NCI-H1436 treated with DMSO at 0.1 percent for 48 hours (cell line): ENCODE data around the gene VPS35.

Experiments
- DNase-seq: peaks from one replicate; lab custom pipeline; 2025; lab: John Stamatoyannopoulos, UW

Gene VPS35

DNA sequence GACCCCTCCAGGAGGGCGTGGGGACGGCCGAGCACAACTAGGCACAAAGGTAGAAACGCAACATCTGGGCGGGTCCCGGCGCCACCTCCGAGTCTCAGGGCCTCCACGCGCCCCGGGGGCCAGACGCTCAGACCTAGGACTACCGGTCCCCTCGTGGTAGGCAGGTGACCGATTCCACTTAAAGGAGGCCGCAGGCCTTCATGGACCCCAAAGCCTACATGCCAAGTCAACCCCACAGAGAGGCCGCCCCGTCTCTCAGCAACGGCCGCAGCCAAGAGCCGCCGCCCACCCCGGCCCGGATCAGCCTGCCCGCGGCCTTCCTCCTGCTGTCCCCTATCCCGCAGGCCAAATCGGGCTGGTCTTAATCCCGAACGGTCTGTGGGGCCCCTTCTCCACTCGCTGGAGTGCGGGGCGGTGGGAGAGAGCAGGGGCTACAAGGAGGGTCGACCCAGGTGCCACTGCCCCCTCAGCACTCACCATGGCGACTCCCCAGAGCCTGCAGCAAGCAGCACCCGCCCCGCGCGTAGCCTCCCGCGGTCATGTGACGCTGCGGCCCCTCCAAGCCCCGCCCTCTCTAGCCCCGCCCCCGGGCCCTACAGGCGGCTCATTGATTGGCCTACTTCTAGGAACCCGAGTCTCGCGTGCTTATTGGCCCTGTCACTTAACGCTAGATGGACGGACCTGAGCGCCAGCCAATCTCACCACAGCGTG, at the start of gene VPS35:
Gene VPS35, minus strand, starts transcription at position 525 of the 711 bp plus-strand sequence. Its CDS starts 45 bp downstream, at position 480.
- DNase-seq, result peak; percentile 94

DNA sequence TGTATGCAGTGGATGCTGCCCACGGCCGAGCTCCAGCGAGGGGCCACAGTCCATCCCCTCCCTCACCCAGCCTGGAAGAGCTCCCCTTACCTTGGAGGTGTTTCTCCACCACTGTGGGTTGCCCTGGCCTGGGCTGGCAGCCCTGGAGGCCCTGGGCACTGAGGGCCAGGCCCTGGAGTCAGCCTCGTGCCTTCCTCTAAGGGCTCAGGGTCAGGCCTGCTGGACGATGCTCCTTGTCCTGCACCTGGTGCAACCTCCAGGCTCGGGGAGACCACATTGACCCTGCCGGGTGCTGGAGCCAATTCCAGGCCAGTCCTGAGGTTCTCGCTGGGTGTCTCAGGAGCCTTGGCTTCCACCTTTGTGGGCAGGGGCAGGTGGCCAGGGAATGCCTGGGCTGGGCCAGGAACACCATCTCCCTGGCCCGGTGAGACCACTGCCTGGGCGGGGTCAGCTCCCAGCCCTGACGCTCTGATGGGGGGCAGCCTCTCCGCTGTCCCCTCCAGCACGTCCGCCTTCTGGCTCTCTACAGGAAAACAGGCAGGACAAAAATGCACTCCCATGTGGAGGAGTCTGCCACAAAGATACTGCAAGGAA, 48.7 kb upstream of the VPS35 start:
- DNase-seq, result no peak

DNA sequence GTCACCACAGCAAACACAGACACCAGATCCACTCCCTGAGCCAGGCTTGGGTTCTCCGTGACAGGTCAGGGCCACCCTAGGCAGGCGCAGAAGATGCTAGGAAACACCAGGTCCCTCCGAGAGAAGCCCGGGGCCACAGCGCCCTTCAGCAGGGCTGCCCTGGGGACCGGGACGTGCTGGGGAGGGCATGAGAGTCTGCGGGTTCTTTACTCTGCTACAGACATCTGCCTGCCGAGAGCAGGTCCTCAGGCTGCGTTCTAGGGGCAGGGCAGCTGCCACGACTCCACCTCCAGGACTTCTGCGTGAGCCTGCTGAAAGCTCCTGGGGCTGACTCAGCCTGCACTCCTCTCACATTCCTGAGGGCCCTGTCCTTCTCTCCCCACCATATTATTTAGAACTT, 47.7 kb upstream of the VPS35 start:
- DNase-seq, result no peak

DNA sequence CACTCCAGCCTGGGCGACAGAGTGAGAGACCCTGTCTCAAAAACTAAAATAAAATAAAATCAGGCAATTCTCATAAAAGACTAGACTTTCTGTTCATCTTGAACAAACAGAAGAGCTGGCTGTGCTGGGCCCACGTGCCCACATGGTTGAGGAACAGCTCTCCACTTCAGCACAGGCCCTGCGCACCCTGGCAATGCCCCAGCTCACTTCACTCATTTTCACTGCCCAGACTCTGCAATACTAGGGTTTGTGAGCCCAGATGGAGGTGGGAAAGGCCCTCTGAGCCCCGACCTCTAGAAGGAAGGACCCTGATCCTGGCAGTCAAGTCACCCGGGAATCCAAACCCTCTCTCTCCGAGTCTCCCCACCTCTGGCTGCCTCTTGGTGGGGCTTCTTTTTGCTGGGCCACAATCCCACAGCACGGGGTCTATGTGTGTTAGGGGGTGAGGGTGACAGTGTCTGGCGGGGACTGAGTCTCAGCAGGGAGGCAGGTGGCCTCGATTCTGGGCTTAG, 44.4 kb upstream of the VPS35 start:
- no peak for DNase-seq

DNA sequence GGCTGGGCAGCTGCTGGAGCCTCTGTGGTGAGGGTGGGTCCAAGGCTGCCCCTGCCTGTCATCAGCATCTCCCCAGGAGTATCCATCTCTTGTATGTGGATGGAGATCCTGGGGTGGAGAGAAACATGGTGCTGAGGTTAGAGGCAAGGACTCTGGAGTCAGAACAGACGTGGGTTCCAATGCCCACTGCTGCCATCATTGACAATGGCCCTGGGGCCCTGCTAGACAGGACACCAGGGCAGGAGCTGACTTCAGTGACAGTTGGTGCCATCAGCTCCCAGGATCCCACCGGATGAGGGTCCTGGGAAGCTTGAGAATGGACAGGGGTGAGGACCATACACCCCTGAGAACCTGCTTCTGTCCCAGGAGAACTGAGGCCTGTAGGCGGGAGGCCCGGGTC, 43.6 kb upstream of the VPS35 start:
- no peak for DNase-seq

DNA sequence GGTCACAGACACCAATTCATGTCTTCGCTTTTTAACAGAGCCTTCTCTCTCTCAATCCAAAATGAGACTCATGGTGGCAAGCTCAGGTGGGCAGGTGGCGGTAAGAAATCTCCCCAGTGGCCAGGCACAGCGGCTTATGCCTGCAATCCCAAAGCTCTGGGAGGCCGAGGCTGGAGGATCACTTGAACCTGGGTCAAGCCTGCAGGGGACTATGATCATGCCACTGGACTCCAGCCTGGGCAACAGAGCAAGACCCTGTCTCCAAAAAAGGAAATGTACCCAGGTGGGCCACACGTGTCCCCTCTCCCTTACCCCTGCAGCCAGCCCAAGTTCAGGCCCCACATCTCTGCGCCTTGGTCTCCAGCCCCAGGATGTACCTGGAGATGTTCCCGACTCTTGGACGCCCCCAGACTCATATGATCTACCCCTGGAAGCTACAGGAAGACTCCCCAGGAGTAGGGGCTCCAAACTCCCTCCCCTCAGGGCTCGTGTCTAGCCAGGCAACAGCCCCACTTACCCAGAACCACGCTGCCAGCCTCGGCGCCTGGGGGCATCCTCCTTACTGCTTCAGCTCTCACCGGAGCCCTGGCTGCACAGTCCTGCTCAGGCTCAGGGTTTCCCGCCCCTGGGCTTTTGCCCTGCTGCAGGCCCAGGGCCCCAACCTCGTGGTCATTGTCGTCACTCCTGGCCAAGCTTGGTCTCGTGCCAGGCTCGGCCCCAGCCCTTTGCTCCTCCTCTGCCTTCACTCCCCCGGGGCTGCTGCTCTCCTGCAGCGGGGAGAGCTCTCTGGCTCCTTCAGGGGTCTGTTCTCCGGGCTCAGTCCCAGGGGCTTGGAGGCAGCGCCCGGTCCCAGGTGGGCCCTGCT, 42.9 kb upstream of the VPS35 start:
- no peak for DNase-seq

DNA sequence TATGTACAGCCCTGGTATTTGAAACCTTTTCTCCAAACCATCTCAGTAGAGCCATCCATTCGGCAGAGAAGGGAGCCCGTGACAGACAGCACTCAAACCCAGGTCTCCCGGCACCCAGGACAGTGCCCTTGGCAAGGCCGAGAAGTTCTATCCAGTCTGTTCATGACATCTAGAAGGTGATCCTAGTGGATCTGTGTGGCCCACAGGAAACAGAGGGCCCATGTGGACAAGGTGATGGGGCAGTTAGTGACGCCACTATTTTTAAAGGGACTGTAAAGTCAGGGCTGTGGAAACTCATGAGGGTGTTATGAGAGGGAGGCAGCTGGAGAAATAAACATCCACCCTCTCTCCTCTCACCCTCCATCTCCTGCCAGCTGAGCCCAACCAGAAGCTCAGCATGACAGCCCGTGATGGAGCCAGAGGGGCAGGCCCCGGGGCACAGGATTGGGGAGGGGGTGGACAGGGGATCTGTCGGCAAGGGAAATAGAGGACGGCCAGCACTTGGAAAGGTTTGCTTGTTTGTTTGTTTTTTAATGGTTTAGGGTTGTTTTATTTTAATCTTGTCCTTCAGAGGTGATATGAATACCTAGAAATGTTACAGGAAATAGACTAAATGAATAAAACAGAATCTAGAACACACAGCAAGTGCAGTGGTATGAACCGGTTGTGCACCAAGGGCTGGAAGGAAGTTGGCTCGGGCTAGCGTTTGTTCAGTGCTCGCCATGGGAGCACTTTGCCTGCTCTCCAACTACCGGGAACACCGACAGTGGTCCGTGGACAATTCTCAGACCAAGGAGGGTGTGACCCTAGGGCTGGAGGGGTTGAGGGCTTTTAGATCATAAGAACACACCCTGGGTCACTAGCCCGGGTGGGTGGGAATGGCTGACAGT, 42.1 kb upstream of the VPS35 start:
- DNase-seq, result no peak

DNA sequence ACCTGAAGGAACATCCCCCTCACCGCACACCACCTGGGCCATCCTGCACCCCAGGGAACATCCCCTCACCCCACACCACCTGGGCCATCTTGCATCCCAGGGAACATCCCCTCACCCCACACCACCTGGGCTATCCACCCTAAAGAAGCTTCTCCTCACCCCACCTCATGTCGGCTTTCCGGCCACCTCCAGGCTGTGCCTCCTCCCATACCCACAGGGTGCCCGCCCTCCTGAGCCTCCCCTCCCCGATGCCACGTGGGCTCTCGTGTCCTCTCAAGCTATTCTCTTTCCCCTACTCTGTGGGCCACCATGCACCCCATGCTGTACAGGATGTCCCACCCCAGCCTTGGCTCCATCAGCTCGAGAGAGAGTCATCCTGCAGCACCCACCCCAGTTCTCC, 41.1 kb upstream of the VPS35 start:
- no peak for DNase-seq

DNA sequence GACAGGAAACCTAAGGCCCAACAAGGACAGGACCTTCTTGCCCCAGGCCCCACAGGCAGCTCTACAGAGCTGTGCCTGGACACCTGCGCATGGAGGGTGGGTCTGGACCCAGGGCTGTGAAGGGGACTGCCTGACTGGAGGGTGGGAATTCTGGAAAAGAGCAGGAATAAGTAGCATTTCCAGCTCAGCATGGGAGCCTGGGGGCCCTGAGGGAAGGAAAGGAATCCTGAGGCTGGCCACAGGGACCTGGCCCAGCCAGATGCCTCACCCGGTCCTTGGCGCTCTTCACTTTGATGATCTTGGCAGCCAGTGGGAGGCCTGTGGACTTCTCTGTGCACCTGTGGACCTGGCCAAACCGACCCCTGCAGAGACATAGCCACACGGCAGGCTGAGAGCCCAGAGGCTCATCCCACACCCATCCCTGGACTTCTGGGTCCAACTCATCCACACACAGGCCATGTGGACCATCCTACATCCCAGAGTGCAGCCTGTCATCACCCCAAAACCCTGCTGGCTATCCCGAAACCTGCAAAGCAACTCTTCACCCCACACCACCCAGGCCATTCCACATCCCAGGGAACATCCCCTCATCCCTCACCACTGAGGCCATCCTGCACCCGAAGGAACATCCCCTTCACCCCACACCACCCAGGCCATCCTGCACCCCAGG, 40.5 kb upstream of the VPS35 start:
- no peak for DNase-seq

DNA sequence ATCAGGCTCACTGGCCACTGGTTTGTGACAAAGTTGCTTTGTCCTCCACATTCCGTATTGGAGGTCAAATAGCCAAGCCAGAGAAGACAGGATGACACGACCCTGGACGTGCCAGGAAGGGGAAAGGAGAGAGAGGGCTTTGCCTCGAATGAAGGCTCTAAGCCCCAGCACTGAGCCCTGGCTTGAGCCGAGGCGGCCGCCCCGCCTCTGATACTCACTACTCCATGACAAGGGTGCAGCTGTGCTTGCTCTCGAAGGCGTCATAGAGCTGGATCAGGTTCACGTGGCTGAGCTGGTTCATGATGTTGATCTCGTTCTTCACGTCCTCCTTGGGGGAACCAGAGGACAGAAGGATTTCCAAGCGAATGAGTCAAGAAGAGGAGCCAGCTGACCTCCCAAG, 39.8 kb upstream of the VPS35 start:
- no peak for DNase-seq

DNA sequence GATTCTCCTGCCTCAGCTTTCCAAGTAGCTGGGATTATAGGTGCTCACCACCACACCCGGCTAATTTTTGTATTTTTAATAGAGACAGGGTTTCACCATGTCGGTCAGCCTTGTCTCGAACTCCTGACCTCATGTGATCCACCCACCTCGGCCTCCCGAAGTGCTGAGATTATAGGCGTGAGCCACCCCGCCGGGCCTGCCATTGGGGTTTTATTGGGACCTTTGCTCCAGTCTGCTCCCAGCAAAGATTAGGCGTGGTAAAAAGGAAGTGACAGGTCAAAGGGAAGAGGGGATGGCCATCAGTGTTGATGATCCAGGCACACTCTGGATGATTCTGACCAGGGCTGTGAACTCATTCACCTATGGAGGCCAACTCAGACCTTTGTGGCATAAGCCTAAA, 38.7 kb upstream of the VPS35 start:
- DNase-seq, result no peak

DNA sequence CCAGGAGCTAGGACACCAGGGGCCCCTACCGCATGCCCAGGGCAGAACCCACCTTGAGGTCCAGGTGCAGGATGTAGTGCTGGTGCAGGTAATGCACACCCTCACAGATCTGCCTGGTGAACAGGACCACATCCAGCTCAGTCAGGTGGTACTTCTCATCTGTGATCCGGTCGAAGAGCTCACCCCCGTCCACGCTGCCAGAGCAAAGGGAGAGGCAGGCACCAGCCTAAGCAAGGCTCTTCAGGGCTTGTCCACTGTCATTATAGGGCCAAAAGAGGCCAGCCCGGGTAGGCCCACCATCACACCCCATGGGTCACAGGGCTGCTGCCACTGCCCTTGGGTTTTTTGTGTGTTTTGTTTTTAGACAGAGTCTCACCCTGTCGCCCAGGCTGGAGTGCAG, 38.2 kb upstream of the VPS35 start:
- DNase-seq, result no peak

DNA sequence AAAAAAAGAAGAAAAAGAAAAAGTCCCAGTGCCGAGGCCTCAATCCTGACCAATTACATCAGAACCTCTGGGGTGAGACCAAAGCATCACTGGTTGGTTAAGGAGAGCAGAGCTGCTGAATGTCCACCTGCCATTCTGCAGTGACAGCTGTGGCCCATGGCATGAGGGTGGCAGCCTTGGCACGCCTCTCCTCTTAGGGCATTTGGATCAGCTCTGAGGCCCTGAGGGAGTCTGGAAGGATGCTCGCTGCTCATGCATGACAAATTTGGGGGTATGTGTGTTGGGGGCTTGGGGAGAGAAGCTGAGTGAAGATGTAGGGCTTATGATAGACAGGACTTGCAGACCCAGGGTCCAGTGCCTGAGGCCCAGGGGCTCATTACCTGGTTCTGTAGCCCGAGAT, 32.9 kb upstream of the VPS35 start:
- DNase-seq, result no peak

DNA sequence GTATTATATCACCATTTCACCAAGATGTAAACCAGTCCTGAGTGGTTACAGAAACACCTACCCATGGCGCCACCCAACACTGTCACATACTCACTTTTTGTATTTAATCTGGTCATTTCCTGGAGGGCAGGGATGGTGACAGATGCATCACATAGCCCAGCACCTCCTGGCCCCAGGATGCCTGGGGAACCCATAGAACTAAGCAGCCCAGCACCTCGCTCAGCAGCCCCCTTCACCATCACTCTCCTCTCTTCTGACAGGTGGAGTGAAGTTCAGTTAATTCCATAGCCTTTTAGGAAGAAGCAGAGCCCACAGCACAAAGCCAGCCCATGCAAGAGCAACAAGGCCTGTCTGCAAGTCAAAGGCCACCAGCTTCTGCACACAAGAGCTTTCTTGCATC, 31.6 kb upstream of the VPS35 start:
- no peak for DNase-seq

DNA sequence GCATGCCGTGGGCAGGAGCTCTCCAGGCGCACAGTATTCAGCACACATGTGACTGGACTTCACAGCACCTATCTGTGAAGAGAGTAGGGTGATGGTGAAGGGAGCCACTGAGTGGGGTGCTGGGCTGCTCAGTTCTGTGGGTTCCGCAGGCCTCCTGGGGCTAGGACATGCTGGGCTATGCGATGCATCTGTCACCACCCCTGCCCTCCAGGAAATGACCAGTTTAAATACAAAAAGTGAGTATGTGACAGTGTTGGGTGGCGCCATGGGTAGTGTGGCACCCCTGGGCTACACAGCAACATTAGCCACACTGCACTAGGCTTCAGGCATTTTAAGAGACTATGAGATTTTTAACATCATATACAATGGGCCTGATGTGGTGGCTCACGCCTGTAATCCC, 30.6 kb upstream of the VPS35 start:
- no peak for DNase-seq

DNA sequence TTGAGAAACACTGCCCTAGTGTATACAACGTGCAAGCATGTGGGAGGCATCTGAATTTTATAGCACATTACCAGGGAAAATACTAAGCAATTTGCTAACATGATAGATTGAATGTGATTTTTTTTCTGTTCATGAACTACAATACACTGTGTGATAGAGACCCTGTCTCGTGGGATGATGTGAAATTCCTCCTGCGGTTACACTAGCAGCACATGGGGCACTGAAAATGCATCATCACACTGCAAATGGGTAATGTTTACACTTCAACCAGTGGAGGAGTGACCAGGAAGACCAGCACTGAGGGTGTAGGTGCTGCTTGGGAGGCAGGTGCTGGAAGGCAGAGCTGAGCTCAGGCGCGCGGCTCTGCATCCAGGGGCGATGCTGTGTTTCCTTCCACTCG, 29.2 kb upstream of the VPS35 start:
- no peak for DNase-seq

DNA sequence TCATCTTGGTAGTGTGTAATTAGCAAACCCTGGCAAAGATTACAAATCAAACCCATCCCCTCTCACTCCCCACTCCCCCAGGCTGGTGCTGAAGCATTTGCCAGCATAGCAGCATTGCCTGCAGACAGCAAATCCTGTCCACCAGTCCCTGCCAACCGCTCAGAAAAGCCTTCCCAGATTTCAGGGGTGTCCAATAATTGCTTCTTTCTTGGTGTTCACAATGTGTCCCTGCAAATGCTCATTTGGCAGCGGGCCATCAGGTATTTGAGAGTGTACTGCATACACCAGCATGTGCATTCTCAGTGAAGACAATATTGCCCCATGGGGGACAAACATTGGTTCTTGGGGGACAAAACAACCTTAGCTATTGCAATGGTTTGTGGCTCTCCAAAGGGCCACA, 28.7 kb upstream of the VPS35 start:
- DNase-seq, result no peak

DNA sequence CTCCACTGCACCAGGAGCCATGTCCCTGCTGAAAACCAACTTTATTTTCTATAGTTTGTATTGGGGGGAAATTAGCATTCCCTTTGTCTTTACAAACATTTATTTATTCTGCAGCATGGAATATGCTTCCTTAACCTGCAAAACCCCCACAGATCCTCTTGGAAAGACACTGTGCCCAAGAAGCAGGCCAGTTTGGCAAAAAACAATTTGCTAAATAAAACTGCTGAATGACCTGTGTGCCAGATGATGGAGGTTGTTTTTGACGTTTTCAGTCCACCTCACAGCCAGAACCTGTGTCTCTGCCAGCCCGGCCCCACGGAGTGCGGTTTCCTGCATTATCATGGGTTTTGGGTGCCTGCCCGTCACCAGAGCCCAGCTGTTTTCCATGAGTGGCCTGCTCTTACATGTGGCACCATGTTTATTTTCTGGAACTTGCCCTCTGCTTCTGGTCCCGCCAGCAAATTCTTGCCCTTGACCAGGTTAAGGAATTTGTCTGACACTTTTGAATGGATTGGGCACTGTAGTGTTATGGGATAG, 26.9 kb upstream of the VPS35 start:
- no peak for DNase-seq

DNA sequence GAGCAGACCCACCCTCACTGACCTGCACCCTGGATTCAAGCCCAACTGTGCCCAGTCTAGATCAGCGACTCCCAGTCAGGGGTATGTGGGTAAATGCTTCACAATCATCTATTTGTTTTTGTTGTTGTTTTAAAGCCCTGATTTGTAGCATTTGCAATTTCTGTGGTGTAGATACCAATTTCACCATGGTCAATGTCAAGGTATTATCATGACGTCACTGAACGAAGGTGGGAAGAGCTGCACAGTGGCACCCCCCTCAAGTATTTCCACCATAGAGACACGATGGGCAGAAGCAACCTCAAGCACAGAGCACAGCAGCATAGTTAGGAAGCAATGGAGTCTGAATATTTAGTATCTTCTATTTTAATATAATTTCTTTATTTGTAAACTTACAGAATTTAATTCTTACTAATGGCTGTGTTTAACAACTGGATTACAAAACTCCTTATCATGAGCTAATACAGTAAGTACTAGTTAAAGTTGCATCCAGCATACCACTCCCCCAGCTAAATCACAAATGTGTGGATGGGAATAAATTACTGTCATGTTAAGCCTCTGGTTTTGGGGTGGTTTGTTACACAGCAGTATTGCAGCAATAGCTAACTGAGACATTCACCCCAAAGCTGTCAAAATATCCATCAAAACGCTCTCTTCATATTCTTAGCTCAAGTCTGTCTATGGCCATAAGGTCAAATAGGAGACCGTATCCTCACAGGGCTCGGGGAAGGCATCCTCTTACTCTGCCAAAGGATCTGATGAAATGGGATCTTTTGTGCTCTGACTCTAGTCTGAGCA, 26.0 kb upstream of the VPS35 start:
- no peak for DNase-seq

DNA sequence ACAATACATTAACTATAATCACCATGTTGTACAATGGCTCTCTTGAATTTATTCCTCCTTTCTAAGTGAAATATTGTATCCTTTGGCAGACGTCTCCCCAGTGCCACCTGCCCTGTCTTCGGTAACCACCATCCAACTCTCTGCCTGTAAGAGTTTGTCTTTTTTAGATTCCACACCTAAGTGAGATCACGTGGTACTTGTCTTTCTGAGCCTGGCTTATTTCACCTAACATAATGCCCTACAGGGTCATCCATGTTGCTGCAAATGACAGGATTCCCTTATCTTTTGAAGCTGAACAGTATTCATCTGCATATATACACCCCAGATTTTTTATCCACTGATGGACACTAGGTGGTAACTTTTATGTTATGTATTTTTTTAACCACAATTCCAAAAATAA, 24.7 kb upstream of the VPS35 start:
- DNase-seq, result peak; percentile 55
